Uterus (tissue), 4 donors: ENCODE measurements around the gene RNF123. TPM values are rescaled to one million over a fixed set of nuclear protein-coding genes. Genes with fewer than 3 reads are reported as not detected.

ENCODE experiments used
- DNase-seq, 2 donors: peaks; one replicate each; pipeline ENCODE4 v3.0.0-alpha.2; 2019 to 2020
- H3K27ac ChIP-seq, 2 donors: fragments of 200-600 bp; sonication (generic); 1 replicate in 1 of 2; 2 replicates in 1 of 2; pipeline ENCODE4 v1.5.1; 2016 to 2018
- H3K27me3 ChIP-seq, 2 donors: fragments of 200-600 bp; sonication (generic); one replicate each; pipeline ENCODE4 v1.5.1; 2018 to 2019; ENCODE audit warnings: control low read depth in 1 of 2
- H3K36me3 ChIP-seq, 2 donors: fragments of 200-600 bp; sonication (generic); one replicate each; pipeline ENCODE4 v1.5.1; 2019; ENCODE audit warnings: control low read depth in 1 of 2
- H3K4me1 ChIP-seq, 2 donors: fragments of 200-600 bp; sonication (generic); one replicate each; pipeline ENCODE4 v1.5.1; 2018 to 2019; ENCODE audit warnings: control low read depth in 1 of 2
- H3K4me3 ChIP-seq, 2 donors: fragments of 200-600 bp; sonication (generic); 1 replicate in 1 of 2; 2 replicates in 1 of 2; pipeline ENCODE4 v1.5.1; 2018 to 2019; ENCODE audit warnings: mild to moderate bottlenecking in 1 of 2
- H3K9me3 ChIP-seq, 2 donors: fragments of 200-600 bp; sonication (generic); one replicate each; pipeline ENCODE4 v1.5.1; 2019; ENCODE audit warnings: control low read depth in 1 of 2
- POLR2A ChIP-seq, 2 donors: fragments of 450-650 bp; IDR thresholded peaks; one replicate each; pipeline ENCODE4 v1.6.1; 2016; ENCODE audit warnings: antibody characterized with exemption in 2 of 2, mild to moderate bottlenecking in 1 of 2, moderate library complexity in 1 of 2
- intact Hi-C: fragments of 100-400 bp; cut with DNase I; formaldehyde crosslinking; loops from one replicate; pipeline ENCODE4 v1.15.1; 2023; ENCODE audit warnings: low total_unique reads
- total RNA-seq, 4 donors: library from RNA; depleted of rRNA in 3 of 4; stranded (reverse); fragments of >200 nt in 3 of 4; gene quantifications; one replicate each; pipeline versions ENCODE4 v1.1.0 to v1.2.4, GENCODE V29; 2014 to 2023
- TF ChIP-seq, protein P1 (sequence below), 4 experiments: fragments of 200-600 bp in 2 of 4; fragments of 450-650 bp in 2 of 4; sonication (generic) in 2 of 4; IDR thresholded peaks; one replicate each; pipeline ENCODE4 v1.5.1; 2016 to 2019; ENCODE audit warnings: antibody characterized with exemption in 4 of 4, mild to moderate bottlenecking in 2 of 4, moderate library complexity in 1 of 4
- donor health status: DM: yes; HTN: yes; CAD: no.

RNF123 gene
- total RNA-seq, 4 donors from 2014 or later = 10.9 to 47.3 (median 25.3) TPM

DNA sequence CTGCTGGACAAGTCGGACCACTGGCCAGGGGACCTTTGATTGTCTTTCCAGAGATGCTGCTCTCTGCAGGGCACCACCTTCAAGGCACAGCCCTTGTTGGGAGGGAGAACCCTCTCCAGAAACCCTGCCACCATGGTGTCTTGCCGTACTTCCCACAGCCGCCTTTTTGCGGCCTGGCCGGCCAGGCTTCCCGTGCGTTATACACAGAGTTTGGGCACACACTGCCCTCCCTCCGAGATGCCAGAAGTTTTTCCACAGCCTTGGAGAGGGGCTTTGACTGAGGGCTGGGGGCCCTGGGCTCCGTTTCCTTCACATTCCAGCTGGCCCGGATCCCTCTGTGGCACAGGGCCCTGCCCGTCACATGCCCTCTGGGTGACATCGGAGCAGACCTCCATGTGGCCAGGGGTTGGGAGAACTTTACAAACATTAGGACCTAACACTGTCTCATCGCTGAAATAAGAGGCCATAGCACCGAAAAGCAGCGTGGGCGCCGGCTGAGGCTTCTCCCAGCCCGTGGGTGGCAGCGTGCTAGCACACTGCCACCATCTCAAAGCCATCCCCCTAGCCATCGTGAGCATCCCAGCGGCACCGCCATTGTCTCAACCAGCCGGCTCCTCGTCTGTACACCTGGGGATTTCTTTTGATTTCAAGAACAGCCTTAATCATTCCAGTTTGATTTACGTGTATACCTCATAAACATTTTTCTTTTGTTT is 21.5 kb upstream of the RNF123 start:
- no peak overlapping the region for H3K4me3 ChIP-seq
- no peaks in the 10 kb centered on the region for H3K36me3 ChIP-seq
- intact Hi-C loops = loop anchor here (5.0 kb wide), 1 partner anchor 131 kb away; no protein-coding TSS in a partner anchor
- no peak for DNase-seq
- no peaks in the 10 kb centered on the region for H3K4me1 ChIP-seq
- H3K27me3 ChIP-seq = no peaks in the 10 kb centered on the region
- TF ChIP-seq, protein P1, sequence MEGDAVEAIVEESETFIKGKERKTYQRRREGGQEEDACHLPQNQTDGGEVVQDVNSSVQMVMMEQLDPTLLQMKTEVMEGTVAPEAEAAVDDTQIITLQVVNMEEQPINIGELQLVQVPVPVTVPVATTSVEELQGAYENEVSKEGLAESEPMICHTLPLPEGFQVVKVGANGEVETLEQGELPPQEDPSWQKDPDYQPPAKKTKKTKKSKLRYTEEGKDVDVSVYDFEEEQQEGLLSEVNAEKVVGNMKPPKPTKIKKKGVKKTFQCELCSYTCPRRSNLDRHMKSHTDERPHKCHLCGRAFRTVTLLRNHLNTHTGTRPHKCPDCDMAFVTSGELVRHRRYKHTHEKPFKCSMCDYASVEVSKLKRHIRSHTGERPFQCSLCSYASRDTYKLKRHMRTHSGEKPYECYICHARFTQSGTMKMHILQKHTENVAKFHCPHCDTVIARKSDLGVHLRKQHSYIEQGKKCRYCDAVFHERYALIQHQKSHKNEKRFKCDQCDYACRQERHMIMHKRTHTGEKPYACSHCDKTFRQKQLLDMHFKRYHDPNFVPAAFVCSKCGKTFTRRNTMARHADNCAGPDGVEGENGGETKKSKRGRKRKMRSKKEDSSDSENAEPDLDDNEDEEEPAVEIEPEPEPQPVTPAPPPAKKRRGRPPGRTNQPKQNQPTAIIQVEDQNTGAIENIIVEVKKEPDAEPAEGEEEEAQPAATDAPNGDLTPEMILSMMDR (IDR thresholded peaks at IDR 0.05) = no peak
- TF ChIP-seq POLR2A (IDR thresholded peaks at IDR 0.05) = no peak
- no peak overlapping the region for H3K27ac ChIP-seq
- no peaks in the 10 kb centered on the region for H3K9me3 ChIP-seq

DNA sequence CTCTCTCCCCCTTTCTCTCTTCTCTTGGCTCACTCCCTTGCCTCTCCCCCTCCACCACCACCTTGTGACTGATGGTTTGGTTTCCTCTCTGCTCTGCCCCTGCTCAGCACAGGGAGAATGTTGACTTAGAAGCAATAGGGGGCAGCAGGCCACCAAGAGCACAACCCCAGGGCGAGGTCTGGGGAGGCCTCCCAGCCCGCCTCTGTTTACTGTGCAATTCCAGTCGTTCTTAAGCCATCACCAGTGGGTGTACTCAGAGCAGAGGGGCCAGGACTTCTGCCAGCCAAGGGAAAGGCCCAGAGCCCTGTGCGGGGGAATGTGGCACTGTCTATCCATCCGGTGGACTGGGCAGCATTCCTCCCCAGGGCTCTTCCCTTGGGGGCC is 21.0 kb upstream of the RNF123 start:
- intact Hi-C loops = loop anchor here (5.0 kb wide), 1 partner anchor 131 kb away; no protein-coding TSS in a partner anchor
- Histone ChIP-seq H3K4me3 (no peak overlapping the region), H3K36me3 (no peaks in the 10 kb centered on the region), H3K27ac (no peak overlapping the region), H3K4me1 (no peaks in the 10 kb centered on the region), H3K27me3 (no peaks in the 10 kb centered on the region), H3K9me3 (no peaks in the 10 kb centered on the region)
- no peak for DNase-seq
- no peak for TF ChIP-seq POLR2A (IDR thresholded peaks at IDR 0.05)
- TF ChIP-seq, protein P1 (IDR thresholded peaks at IDR 0.05) = no peak

DNA sequence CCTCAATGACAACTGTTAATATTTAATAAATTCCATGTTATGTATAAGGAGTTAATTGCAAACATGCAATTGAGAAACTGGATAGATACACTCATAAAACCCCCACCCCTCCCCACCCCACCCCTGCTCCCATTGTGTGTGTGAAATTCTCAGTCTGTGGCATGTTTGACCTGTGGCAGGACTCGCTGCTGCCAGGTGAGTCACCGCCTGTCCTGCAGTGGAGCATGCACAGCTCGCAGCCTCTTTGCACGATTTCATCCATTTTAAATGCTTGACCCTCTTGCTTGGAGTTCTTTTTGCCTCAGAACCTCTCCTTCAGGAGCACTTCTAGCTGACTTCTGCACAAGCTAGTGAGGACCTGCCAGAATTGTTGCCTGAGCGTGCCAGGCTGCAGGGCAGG is 20.5 kb upstream of the RNF123 start:
- Histone ChIP-seq H3K9me3 (no peaks in the 10 kb centered on the region), H3K4me3 (no peak overlapping the region), H3K27me3 (no peaks in the 10 kb centered on the region), H3K4me1 (no peaks in the 10 kb centered on the region), H3K27ac (no peak overlapping the region), H3K36me3 (no peaks in the 10 kb centered on the region)
- intact Hi-C loops = loop anchor here (5.0 kb wide), 1 partner anchor 132 kb away; no protein-coding TSS in a partner anchor
- no peak for DNase-seq
- TF ChIP-seq, protein P1 (IDR thresholded peaks at IDR 0.05) = no peak
- TF ChIP-seq POLR2A (IDR thresholded peaks at IDR 0.05) = no peak

DNA sequence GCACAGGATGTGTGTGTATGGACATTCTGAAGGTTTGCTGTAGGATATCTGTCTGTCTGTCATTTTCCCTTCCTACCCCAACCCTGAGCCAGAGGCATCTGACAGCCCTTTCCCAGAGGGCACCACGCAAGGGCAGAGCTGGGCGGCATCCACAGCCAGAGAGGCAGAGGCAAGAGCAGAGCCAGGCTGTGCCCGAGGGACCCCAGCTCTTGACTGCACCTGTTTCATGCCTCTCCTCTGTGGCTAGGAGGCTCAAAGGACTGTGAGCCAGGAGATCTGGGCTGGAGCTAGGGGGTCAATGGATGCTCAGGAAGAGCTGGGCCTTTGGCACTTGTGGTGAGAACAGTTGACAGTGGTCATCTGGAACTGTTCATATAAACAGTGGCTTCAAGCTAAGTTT is 20.0 kb upstream of the RNF123 start:
- Histone ChIP-seq H3K27me3 (no peaks in the 10 kb centered on the region), H3K27ac (no peak overlapping the region), H3K4me1 (no peaks in the 10 kb centered on the region), H3K36me3 (no peaks in the 10 kb centered on the region), H3K4me3 (no peak overlapping the region), H3K9me3 (no peaks in the 10 kb centered on the region)
- intact Hi-C loops = loop anchor here (5.0 kb wide), 1 partner anchor 132 kb away; no protein-coding TSS in a partner anchor
- TF ChIP-seq, protein P1 (IDR thresholded peaks at IDR 0.05) = no peak
- TF ChIP-seq POLR2A (IDR thresholded peaks at IDR 0.05) = no peak
- DNase-seq = no peak

DNA sequence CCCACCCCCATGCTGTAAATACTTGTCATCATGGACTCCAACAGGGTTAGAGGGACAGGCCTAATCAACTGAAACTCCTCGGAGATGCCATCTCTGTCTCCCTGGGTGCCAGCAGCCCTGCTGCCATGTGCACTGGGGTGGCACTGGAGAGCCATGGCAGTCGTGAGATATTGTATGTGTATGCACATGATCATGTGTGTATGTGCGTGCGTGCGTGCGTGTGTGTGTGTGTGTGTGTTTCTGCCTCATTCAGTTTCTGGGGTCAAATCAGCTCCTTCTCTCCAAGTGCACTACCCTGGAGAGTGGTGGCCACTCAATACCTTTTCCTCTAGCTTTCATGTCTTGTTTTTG is 18.4 kb upstream of the RNF123 start:
- Histone ChIP-seq H3K27ac (no peak overlapping the region), H3K36me3 (no peaks in the 10 kb centered on the region), H3K4me1 (peaks cover 0 to 8% of the 10 kb centered on the region in 2 donors), H3K9me3 (no peaks in the 10 kb centered on the region), H3K27me3 (no peaks in the 10 kb centered on the region), H3K4me3 (no peak overlapping the region)
- DNase-seq = no peak
- TF ChIP-seq POLR2A (IDR thresholded peaks at IDR 0.05) = no peak
- TF ChIP-seq, protein P1 (IDR thresholded peaks at IDR 0.05) = no peak
- intact Hi-C loops = no loop called here
